K562 treated with DMSO at 1 percent for 4 hours (cell line): Measurements from ENCODE around the gene MYBPHL. TPM values are rescaled to one million over a fixed set of nuclear protein-coding genes. Genes with fewer than 3 reads are reported as not detected.

Source experiments
- total RNA-seq: library from RNA; unstranded; fragments of 300-600 nt; gene quantifications from 2 replicates; pipeline ENCODE4 v1.2.3, GENCODE V29; 2022; ENCODE audit not compliant: insufficient read depth

MYBPHL gene, protein sequence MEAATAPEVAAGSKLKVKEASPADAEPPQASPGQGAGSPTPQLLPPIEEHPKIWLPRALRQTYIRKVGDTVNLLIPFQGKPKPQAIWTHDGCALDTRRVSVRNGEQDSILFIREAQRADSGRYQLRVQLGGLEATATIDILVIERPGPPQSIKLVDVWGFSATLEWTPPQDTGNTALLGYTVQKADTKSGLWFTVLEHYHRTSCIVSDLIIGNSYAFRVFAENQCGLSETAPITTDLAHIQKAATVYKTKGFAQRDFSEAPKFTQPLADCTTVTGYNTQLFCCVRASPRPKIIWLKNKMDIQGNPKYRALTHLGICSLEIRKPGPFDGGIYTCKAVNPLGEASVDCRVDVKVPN
- not detected in 2 replicates for total RNA-seq

DNA sequence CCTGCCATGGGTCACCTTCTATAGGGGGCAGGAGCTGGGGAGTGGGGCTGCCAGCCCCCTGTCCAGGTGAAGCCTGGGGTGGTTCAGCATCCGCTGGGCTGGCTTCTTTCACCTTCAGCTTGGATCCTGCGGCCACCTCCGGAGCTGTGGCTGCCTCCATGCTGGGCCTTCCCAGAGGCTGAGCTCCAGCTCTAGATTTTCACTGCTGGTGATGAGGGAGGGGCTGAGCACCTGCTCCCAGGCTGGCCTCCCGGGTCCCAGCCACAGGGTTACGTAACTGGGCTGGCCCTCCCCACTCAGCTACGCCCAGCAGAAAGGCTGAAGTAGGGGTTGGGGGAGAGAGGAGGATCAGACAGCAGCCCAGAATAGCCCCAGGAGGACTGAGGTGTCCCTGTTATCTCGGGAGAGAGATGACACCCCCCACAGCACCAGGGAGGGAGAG is at the start of gene MYBPHL:
Gene MYBPHL (minus strand): TSS at position 180 of the 442 bp plus-strand sequence. CDS start 20 bp downstream, at position 160.

DNA sequence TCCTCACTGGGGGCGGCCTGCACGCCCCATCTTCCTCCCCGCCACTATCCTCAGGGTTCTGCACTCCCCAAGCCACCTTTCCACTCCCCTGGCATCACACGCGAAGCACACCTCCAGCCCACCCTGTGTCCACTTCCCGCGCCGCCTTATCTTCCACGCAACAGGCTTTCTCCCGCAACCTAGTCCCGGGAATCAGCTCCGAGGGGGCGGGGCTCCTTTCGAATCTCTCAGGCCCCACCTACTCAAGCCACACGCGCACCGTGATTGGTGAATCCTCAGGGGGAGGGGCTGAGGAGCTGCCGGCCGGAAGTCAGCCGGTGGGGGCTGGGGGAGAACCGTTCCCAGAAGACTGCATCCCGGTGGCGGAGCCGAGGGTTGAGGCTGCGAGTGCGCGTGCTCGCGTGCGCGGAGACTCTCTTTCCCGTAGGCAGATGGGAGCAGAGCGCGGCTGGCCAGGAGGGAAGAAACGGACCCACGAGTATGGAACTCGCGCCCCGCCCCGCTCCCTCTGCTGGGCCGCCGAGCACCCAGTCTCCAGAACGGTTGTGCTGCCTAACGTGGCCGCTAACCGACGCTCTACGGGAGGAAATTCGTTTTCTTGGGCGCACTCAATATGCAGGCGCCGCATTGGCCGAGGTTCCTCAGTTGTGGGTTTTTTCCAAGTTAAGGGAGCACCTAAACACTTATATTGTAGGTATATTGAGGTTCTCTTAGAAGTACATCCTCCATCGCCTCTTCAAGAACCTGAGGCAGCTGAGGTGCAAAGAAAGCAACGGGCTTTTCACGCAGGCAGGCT is 23.7 kb downstream of the MYBPHL start, which contains the start of gene PSRC1:
Gene PSRC1 (minus strand): TSS at position 194 of the 796 bp plus-strand sequence.

DNA sequence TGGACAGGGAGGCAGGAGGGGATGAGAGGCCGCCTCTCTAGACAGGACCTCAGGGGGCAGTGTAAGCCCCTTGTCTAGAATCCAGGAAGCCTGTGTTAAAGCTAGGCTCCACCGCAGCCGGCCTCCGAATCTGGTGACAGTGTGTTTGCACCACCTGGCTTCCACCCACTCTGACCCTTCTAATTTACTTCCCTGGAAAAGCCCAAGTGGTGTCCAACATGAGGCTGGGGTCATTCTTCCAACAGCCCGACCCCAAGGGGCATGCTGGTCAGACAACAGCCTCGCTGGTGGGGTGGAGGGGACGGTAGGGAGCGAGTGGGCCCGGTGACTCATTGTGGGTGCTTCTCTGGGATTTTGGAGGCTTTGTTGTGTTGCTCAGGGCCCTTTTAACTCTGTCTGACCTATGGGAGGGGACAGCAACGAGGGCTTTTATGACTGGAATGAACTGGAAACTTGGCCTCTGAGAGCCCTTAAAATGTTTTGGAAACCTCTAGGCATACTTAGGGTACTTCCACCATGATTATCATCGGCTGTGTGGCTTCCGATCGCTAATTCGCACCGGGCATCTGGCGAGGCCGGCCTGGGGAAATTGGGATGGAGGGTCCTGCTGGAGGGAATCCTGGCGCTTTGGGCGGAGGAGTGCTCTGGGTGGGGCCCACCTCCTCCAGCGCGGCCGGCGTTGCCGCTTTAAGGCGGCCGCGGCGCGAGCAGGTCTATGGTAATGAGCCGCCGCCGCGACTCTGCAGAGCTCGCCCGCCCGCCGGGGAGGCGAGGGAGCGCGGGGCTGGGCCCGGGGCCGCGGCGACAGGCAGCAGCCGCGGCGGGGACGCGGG is 57.8 kb downstream of the MYBPHL start, which contains the start of gene CELSR2:
Gene CELSR2 (plus strand): TSS at position 743 of the 833 bp plus-strand sequence. CDS start 541 bp downstream, outside the sequence.

Other genes starting within 250 kb of the MYBPHL start
- 36.1 and 41.9 TPM in 2 replicates for gene TAF13, start 231.0 kb downstream of the MYBPHL start, total RNA-seq
- 16.2 and 18.3 TPM in 2 replicates for gene TMEM167B, start 216.2 kb downstream of the MYBPHL start, total RNA-seq
- 0.36 and 0.53 TPM in 2 replicates for gene ELAPOR1, start 192.9 kb downstream of the MYBPHL start, total RNA-seq
- 573 and 625 TPM in 2 replicates for gene SARS1, start 93.1 kb downstream of the MYBPHL start, total RNA-seq
- 10.0 and 16.0 TPM in 2 replicates for gene CELSR2, start 57.5 kb downstream of the MYBPHL start, total RNA-seq
- 33.5 and 38.2 TPM in 2 replicates for gene PSRC1, start 23.9 kb downstream of the MYBPHL start, total RNA-seq
- 45.5 and 67.0 TPM in 2 replicates for gene SORT1, start 90.9 kb upstream of the MYBPHL start, total RNA-seq
- 105 and 107 TPM in 2 replicates for gene PSMA5, start 119.4 kb upstream of the MYBPHL start, total RNA-seq
- not detected in 2 replicates for gene SYPL2, start 159.5 kb upstream of the MYBPHL start, total RNA-seq
- 6.5 and 7.9 TPM in 2 replicates for gene ATXN7L2, start 176.9 kb upstream of the MYBPHL start, total RNA-seq
- gene CYB561D1, start 187.1 kb upstream of the MYBPHL start, total RNA-seq: 6.7 and 6.8 TPM in 2 replicates
- 0.22 and 0.25 TPM in 2 replicates for gene AMIGO1, start 202.7 kb upstream of the MYBPHL start, total RNA-seq
- gene GPR61, start 232.9 kb upstream of the MYBPHL start, total RNA-seq: not detected in 2 replicates
- 4.7 and 5.1 TPM in 2 replicates for gene GNAI3, start 241.6 kb upstream of the MYBPHL start, total RNA-seq